ENCODE data around the gene IL1A. TPM values are rescaled to one million over a fixed set of nuclear protein-coding genes. Genes with fewer than 3 reads are reported as not detected.

The IL1A gene
- total and polyA plus RNA-seq, 2 donors (not counting 3 experiments of a cell fraction or from before 2014, with no cell fraction given): 0.29 to 1.4 TPM

- dilution Hi-C loops (cut with MboI; ENCODE audit: extremely low pct_ligation_motif_present, low sequenced_read_pairs) (no loop called here), intact Hi-C loops (cut with micrococcal nuclease) (loop anchor here (1.0 to 2.0 kb wide), 6 partner anchors 36 to 245 kb away; partner anchors contain the start of genes CHCHD5 and SLC20A1)
- Histone ChIP-seq H3K4me3 (replicated peaks in 1 of 3; ENCODE audit: insufficient read depth in 1 of 3, low read depth in 1 of 3, low read length in 3 of 3) (no peak overlapping the region), H3K79me2 (ENCODE audit: control insufficient read depth, insufficient read depth, low read length) (no peaks in the 10 kb centered on the region), H3K36me3 (ENCODE audit: control insufficient read depth in 2 of 2, extremely low read depth in 1 of 2, insufficient read depth in 2 of 2, low read length in 2 of 2) (no peaks in the 10 kb centered on the region), H3K4me2 (ENCODE audit: insufficient read depth, low read length) (no peak overlapping the region), H3K27ac (ENCODE audit: insufficient read depth, low read depth, low read length) (no peak overlapping the region), H4K20me1 (replicated peaks; ENCODE audit: control insufficient read depth, extremely low read depth, insufficient read depth, low read length) (no peaks in the 10 kb centered on the region), H3K9ac (replicated peaks; ENCODE audit: extremely low read depth, insufficient read depth, low read length) (no peak overlapping the region), H2AFZ (ENCODE audit: low read depth, low read length) (peak overlapping the region; percentile 88), H3K27me3 (ENCODE audit: control insufficient read depth in 2 of 2, insufficient read depth in 2 of 2, low read length in 2 of 2) (no peaks in the 10 kb centered on the region), H3K9me3 (replicated peaks; ENCODE audit: control insufficient read depth, insufficient read depth, low read length) (no peaks in the 10 kb centered on the region), H3K9me1 (replicated peaks; ENCODE audit: control insufficient read depth, extremely low read depth, insufficient read depth, low read length) (no peaks in the 10 kb centered on the region), H3K4me1 (ENCODE audit: control insufficient read depth, extremely low read depth, insufficient read depth, low read length) (peaks cover 3% of the 10 kb centered on the region)
- peak; percentile 86 for DNase-seq (ENCODE audit: low read depth, low spot score)
- FAIRE-seq: peak; percentile 93
- ChIA-PET POLR2A (interaction anchor here (1.6 kb wide), 1 partner anchor 142 kb away, joined by 3 read pairs; the partner anchor contains the start of gene CHCHD5), CTCF (interaction anchor here (0.6 to 9.1 kb wide), 43 partner anchors 8 to 246 kb away, joined by 3 to 207 read pairs (median 4); partner anchors contain the start of genes CHCHD5 and SLC20A1)
- BruUV-seq (replicated peaks): no TSS peak
- TF ChIP-seq EZH2 (IDR thresholded peaks at IDR 0.05; ENCODE audit: borderline replicate concordance, low read depth, low read length, severe bottlenecking) (no peak), CTCF (IDR thresholded peaks at IDR 0.05; ENCODE audit: extremely low read depth in 1 of 2, insufficient read depth in 1 of 2, low read depth in 1 of 2, low read length in 2 of 2) (peak; percentile 95 to 97), POLR2A (IDR thresholded peaks at IDR 0.05; ENCODE audit: low read depth, low read length) (no peak), JUN (IDR thresholded peaks at IDR 0.05; ENCODE audit: borderline replicate concordance, insufficient read depth, insufficient read length, low read depth) (no peak), GATA2 (IDR thresholded peaks at IDR 0.05; ENCODE audit: insufficient read depth, insufficient read length, low read depth, low read length) (no peak), FOS (IDR thresholded peaks at IDR 0.05; ENCODE audit: borderline replicate concordance, insufficient read depth, low read length) (no peak)
Observed at GRCh38 chr2:112726487-112727190, 57.7 kb downstream of the IL1A start.

Data from endothelial cell of umbilical vein (primary cell).